ENCODE results near the gene TPST2. TPM values are rescaled to one million over a fixed set of nuclear protein-coding genes. Genes with fewer than 3 reads are reported as not detected.

TPST2 gene
- total and polyA plus RNA-seq, 2 donors (not counting 3 experiments of a cell fraction or from before 2014, with no cell fraction given) = 49.4 to 121 TPM

DNA sequence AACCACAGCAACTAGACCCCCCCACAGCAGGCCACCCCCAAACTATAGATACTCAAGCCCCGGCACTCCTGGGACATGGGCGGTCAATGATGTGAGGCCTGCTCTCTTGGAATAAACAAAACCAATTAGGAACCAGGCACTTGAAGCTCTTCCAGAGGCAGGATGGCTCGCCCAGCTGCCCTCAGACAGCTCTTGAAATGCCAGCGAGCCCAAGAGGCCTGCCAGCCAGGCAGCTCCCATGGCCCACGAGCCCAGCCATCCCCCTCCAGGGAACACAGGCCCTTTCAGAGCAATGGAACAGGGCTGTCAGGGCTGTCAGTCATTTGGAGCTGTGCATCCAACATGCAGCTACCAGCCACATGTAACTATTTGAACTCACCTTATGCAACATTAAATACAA is 43.6 kb downstream of the TPST2 start:
- H3K4me2 ChIP-seq (ENCODE audit: insufficient read depth, low read length) = no peak overlapping the region
- no peaks in the 10 kb centered on the region for H4K20me1 ChIP-seq (replicated peaks; ENCODE audit: control insufficient read depth, extremely low read depth, insufficient read depth, low read length)
- dilution Hi-C loops (cut with MboI; ENCODE audit: extremely low pct_ligation_motif_present, low sequenced_read_pairs) = no loop called here
- H3K9ac ChIP-seq (replicated peaks; ENCODE audit: extremely low read depth, insufficient read depth, low read length) = no peak overlapping the region
- H3K36me3 ChIP-seq (ENCODE audit: control insufficient read depth in 2 of 2, extremely low read depth in 1 of 2, insufficient read depth in 2 of 2, low read length in 2 of 2) = peaks cover 0 to 17% of the 10 kb centered on the region in 2 experiments
- intact Hi-C loops (cut with micrococcal nuclease) = no loop called here
- no peaks in the 10 kb centered on the region for H3K9me3 ChIP-seq (replicated peaks; ENCODE audit: control insufficient read depth, insufficient read depth, low read length)
- DNase-seq (ENCODE audit: low read depth, low spot score) (no peak), FAIRE-seq (no peak)
- no peaks in the 10 kb centered on the region for H3K4me1 ChIP-seq (ENCODE audit: control insufficient read depth, extremely low read depth, insufficient read depth, low read length)
- H3K79me2 ChIP-seq (ENCODE audit: control insufficient read depth, insufficient read depth, low read length) = no peaks in the 10 kb centered on the region
- H3K4me3 ChIP-seq (replicated peaks in 1 of 3; ENCODE audit: insufficient read depth in 1 of 3, low read depth in 1 of 3, low read length in 3 of 3) = no peak overlapping the region
- no peak for TF ChIP-seq POLR2A (IDR thresholded peaks at IDR 0.05; ENCODE audit: low read depth, low read length)
- TF ChIP-seq EZH2 (IDR thresholded peaks at IDR 0.05; ENCODE audit: borderline replicate concordance, low read depth, low read length, severe bottlenecking) = no peak
- TF ChIP-seq FOS (IDR thresholded peaks at IDR 0.05; ENCODE audit: borderline replicate concordance, insufficient read depth, low read length) = no peak
- no peak for TF ChIP-seq MYC (IDR thresholded peaks at IDR 0.05; ENCODE audit: low read depth, low read length)
- TF ChIP-seq, protein P1, sequence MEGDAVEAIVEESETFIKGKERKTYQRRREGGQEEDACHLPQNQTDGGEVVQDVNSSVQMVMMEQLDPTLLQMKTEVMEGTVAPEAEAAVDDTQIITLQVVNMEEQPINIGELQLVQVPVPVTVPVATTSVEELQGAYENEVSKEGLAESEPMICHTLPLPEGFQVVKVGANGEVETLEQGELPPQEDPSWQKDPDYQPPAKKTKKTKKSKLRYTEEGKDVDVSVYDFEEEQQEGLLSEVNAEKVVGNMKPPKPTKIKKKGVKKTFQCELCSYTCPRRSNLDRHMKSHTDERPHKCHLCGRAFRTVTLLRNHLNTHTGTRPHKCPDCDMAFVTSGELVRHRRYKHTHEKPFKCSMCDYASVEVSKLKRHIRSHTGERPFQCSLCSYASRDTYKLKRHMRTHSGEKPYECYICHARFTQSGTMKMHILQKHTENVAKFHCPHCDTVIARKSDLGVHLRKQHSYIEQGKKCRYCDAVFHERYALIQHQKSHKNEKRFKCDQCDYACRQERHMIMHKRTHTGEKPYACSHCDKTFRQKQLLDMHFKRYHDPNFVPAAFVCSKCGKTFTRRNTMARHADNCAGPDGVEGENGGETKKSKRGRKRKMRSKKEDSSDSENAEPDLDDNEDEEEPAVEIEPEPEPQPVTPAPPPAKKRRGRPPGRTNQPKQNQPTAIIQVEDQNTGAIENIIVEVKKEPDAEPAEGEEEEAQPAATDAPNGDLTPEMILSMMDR (IDR thresholded peaks at IDR 0.05; ENCODE audit: extremely low read depth in 1 of 2, insufficient read depth in 1 of 2, low read depth in 1 of 2, low read length in 2 of 2) = no peak
- TF ChIP-seq GATA2 (IDR thresholded peaks at IDR 0.05; ENCODE audit: insufficient read depth, insufficient read length, low read depth, low read length) = no peak
- no peak for TF ChIP-seq MAX (IDR thresholded peaks at IDR 0.05; ENCODE audit: insufficient read depth, insufficient read length)
- BruUV-seq (replicated peaks) = no TSS peak
- POLR2A ChIA-PET = no interaction called here
- CTCF ChIA-PET = interaction anchor here (0.6 to 1.5 kb wide), 2 partner anchors 12 to 380 kb away, joined by 3 to 5 read pairs; no protein-coding TSS in a partner anchor
- H3K27me3 ChIP-seq (ENCODE audit: control insufficient read depth in 2 of 2, insufficient read depth in 2 of 2, low read length in 2 of 2) = no peaks in the 10 kb centered on the region
- H3K9me1 ChIP-seq (replicated peaks; ENCODE audit: control insufficient read depth, extremely low read depth, insufficient read depth, low read length) = no peaks in the 10 kb centered on the region
- H3K27ac ChIP-seq (ENCODE audit: insufficient read depth, low read depth, low read length) = no peak overlapping the region
- H2AFZ ChIP-seq (ENCODE audit: low read depth, low read length) = no peak overlapping the region
